BE2C (cell line): Measurements from ENCODE around the gene FRMD8.

ENCODE experiments used
- DNase-seq: peaks from one replicate; pipeline ENCODE4 v3.0.0-alpha.2; 2020
- H3K27me3 ChIP-seq: fragments of 250-450 bp; sonication (Bioruptor Pico); 2 replicates; pipeline ENCODE4 v1.5.1; 2020; ENCODE audit warnings: mild to moderate bottlenecking
- H3K36me3 ChIP-seq: fragments of 250-450 bp; sonication (Bioruptor Pico); 2 replicates; pipeline ENCODE4 v1.5.1; 2020; ENCODE audit warnings: mild to moderate bottlenecking
- H3K4me1 ChIP-seq: fragments of 250-450 bp; sonication (Bioruptor Pico); 2 replicates; pipeline ENCODE4 v1.5.1; 2020
- H3K4me3 ChIP-seq: 2 replicates; pipeline ENCODE4 v1.5.1; 2011; ENCODE audit warnings: low read depth, low read length
- H3K9me3 ChIP-seq: fragments of 250-450 bp; sonication (Bioruptor Pico); 2 replicates; pipeline ENCODE4 v1.5.1; 2020
- TF ChIP-seq, protein P1 (sequence below): IDR thresholded peaks from 2 replicates; pipeline ENCODE4 v1.5.1; 2012; ENCODE audit warnings: mild to moderate bottlenecking, low read depth, low read length

FRMD8 gene

DNA sequence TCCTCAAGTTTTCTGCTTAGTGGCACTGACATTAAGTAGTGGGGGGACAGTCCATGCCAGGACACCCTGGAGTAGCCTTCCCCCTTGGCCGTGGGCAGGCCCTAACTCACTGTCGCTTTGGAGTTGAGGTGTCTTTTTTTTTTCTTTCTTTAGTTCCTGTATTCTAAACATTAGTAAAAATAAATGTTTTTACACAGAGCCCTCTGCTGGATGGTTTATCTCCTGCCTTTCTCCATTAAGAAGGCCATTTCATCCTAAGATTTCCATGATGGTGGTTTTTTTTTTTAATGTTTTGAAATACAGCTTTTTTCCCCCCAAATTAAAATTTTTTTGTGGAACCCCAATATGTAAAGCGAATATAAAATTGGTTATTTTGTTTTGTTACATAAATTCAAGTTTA lies 33.7 kb upstream of the FRMD8 start:
- TF ChIP-seq, protein P1, sequence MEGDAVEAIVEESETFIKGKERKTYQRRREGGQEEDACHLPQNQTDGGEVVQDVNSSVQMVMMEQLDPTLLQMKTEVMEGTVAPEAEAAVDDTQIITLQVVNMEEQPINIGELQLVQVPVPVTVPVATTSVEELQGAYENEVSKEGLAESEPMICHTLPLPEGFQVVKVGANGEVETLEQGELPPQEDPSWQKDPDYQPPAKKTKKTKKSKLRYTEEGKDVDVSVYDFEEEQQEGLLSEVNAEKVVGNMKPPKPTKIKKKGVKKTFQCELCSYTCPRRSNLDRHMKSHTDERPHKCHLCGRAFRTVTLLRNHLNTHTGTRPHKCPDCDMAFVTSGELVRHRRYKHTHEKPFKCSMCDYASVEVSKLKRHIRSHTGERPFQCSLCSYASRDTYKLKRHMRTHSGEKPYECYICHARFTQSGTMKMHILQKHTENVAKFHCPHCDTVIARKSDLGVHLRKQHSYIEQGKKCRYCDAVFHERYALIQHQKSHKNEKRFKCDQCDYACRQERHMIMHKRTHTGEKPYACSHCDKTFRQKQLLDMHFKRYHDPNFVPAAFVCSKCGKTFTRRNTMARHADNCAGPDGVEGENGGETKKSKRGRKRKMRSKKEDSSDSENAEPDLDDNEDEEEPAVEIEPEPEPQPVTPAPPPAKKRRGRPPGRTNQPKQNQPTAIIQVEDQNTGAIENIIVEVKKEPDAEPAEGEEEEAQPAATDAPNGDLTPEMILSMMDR, result peak; percentile 31
- Histone ChIP-seq H3K4me1 (peaks cover 4% of the 10 kb centered on the region), H3K4me3 (no peak overlapping the region), H3K27me3 (no peaks in the 10 kb centered on the region), H3K9me3 (no peaks in the 10 kb centered on the region), H3K36me3 (peaks cover 6% of the 10 kb centered on the region; the same call in 1 of the 2 replicates)
- no peak for DNase-seq

DNA sequence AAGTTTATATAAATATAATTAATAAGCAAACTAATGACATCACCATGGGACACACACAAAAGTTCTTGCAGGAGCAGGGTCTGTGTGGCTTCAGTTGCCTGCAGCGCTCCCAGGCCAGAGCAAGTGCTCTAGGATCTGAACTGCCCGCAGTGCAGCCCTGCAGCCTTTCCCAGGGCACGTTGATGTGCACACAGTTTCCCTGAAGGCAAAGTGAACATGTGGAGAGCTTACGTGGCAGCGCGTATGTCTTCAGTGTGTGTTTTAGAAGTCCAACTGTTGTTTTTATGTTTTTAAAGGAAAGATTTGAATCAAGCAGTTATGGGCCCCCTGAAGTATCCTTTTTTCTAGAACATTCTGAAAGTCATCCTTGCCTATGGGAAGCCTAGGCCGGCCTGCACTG lies 33.1 kb upstream of the FRMD8 start:
- peaks cover 6% of the 10 kb centered on the region; the same call in 1 of the 2 replicates for H3K36me3 ChIP-seq
- H3K4me3 ChIP-seq, result no peak overlapping the region
- H3K9me3 ChIP-seq, result no peaks in the 10 kb centered on the region
- DNase-seq, result no peak
- TF ChIP-seq, protein P1, result no peak
- H3K27me3 ChIP-seq, result no peaks in the 10 kb centered on the region
- H3K4me1 ChIP-seq, result peaks cover 7% of the 10 kb centered on the region

DNA sequence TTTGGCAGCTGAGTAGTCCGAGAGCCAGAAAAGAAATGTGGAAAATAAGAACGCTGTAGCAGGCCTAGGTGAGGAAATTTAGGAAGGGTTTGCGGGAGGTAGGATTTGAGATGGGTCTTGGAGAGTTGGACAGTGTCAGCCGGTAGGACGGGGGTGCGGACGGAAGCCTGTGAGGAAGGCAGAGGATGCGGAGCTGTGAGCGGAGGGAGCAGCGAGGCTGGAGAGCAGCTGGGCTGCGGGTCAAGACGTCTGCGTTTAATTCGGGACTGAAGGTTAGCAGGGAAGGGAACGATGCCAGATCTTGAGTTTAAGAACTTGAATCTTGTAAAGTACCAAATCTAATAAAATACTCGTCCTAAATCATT lies 32.6 kb upstream of the FRMD8 start:
- Histone ChIP-seq H3K27me3 (no peaks in the 10 kb centered on the region), H3K36me3 (peaks cover 3% of the 10 kb centered on the region; the same call in 1 of the 2 replicates), H3K9me3 (no peaks in the 10 kb centered on the region), H3K4me1 (peaks cover 7% of the 10 kb centered on the region), H3K4me3 (peak overlapping the region; percentile 52)
- TF ChIP-seq, protein P1, result no peak
- no peak for DNase-seq

- Histone ChIP-seq H3K4me1 (peaks cover 7% of the 10 kb centered on the region), H3K27me3 (no peaks in the 10 kb centered on the region), H3K4me3 (peak within 1 kb of the TSS; percentile 52), H3K9me3 (no peaks in the 10 kb centered on the region), H3K36me3 (no peaks in the 10 kb centered on the region; the same call in 1 of the 2 replicates)
- TF ChIP-seq, protein P1, result no peak
- peak; percentile 96 for DNase-seq
These were observed 32.0 kb upstream of the FRMD8 start, which contains the start of gene TIGD3 for GRCh38 chr11:65354265-65355012. Gene TIGD3 (plus strand): TSS chr11:65354751. CDS start chr11:65355809, 1,058 bp downstream.

DNA sequence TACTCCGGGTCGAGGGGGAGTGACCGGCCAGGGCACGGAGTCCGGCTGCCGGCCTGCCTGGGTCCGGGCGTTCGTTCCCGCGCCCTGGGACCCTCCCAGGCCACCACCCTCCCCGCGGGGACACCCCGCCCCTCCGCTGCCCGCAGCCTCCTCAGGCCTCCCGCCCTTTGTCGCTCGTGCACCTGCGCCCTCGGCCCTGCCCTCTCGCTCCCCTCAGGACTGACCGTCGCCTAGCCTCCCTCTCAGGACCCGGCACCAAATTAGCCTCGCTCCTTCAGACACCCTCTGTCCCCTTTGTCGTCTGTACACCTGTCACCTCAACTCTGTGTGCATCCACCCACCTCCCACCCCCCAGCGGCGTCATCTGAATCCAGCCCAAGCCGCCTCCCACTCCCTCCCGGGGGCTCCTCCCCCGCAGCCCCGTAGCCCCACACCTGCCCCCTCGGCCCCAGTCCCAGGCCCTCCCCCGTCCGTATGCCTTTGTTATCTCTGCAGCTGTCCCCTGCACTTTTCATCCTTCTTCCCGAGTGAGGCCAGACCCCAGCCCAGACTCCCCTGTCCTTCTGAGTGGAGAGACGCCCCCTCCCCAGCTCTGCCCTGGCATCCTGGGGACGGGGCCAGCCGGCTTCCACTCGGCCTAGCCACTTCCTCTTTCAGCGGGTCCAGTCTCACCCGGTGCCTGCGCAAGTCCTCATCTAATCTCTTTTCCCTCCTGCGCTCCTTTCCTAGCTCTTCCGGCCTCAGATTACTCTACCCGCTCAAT lies 31.2 kb upstream of the FRMD8 start:
- Histone ChIP-seq H3K4me3 (peak overlapping the region; percentile 49), H3K27me3 (no peaks in the 10 kb centered on the region), H3K9me3 (no peaks in the 10 kb centered on the region), H3K4me1 (peaks cover 7% of the 10 kb centered on the region), H3K36me3 (no peaks in the 10 kb centered on the region; the same call in 1 of the 2 replicates)
- TF ChIP-seq, protein P1, result no peak
- peak; percentile 52 for DNase-seq
